NCI-H82 (cell line): ENCODE measurements around the gene UROC1.

ENCODE experiments used
- DNase-seq: peaks from one replicate; lab custom pipeline; 2025; lab: John Stamatoyannopoulos, UW

UROC1 gene

DNA sequence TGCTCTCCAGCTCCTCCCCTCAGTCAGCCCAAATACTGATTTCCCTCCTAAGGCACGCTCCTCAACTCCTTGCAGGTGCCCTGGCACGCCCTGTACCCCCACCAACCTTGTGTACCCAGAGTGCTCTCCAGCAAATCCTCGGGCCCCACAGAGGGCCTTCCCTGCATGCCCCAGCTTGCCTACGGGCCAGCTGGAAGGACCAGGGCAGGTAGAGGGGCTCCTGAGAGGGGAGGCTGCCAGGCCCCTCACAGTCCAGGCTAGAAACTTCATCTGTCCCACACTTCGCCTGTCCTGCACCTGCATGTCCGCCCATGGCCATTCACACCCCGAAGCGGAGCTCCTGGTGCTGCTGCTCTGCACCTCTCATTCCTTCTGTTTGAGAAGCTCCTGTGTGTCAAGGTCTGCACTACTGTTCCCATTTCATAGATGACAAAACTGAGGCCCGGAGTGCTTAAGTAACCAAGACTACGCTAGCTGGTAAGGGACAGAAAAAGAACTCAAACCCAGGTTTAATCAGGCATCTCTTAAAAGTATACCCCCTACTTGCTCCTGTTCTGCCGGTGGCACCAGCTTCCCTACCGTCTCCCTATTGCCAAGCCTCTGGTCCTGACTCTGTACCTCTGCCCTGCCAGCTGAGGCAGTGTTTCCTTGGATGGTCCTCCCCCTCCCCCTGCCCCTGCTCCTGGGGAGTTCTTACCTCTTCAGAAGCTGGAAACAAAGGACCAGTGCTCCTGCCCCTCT is 77.4 kb downstream of the UROC1 start:
- no peak for DNase-seq

DNA sequence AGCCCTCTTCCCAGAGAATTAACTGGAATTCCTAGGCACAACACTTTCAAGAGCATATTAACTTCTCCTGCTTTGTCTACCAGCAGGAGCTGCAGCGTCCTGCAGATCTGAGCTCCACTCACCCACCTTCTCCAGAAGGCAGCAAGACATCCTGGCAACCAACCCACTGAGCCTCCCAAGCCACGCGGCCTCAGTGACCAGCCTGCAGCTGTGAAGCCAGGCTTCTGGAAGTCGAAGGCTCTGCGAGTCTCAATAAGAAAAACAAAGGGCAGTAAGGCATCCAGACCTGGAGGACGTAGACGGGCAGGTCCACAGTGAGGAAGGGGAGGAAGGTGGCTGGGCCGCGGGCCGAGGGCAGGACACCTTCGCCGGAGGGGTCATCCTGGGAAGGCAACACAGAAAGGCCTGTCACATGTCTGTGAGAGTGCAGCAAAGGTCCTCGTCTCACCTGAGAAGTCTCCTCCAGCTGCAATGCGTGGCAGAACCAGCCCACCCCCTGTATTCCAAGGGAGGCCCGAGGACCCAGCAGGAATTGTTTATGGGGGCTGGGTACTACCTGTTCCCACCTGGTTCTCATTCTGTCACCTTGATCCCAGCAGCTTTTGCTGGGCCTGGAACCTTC is 78.1 kb downstream of the UROC1 start:
- DNase-seq, result no peak

DNA sequence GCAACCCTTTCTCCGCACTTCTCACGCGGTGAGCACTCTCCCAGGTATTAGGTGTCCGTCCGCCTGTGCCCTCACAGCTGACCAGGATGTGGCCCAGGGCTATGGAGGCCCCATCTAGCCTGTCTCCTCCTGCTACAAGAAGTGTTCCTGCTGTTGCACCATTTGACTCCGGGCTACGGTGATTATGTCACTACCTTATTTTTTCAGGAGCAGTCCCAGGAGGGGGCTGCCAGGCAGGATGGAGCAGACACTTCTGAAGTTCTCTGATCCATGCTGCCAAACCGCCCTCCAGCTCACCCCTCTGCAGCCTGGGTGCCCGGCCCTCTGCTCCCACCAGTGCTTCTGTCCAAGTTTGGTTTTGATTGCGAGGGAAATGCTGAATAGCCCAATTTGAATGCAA is 78.8 kb downstream of the UROC1 start:
- no peak for DNase-seq

DNA sequence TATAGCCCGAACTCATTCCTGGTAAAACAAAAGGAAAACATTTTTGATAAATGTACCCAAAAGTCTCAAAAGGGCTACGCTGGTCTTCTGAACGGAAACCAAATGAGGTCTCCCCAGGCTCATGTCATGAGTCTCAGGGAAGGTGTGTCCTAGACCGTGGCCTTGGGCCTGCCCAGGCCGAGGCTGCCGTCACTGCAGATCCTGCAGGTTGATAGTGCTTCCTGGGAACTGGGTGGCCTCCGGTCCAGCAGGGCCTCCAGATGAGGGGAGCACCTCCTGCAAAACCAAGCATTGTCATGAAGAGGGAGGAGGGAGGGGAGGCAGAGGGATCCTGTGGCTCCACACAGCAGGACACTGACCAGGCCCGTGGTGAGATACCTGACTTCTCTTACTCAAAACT is 79.4 kb downstream of the UROC1 start:
- no peak for DNase-seq

DNA sequence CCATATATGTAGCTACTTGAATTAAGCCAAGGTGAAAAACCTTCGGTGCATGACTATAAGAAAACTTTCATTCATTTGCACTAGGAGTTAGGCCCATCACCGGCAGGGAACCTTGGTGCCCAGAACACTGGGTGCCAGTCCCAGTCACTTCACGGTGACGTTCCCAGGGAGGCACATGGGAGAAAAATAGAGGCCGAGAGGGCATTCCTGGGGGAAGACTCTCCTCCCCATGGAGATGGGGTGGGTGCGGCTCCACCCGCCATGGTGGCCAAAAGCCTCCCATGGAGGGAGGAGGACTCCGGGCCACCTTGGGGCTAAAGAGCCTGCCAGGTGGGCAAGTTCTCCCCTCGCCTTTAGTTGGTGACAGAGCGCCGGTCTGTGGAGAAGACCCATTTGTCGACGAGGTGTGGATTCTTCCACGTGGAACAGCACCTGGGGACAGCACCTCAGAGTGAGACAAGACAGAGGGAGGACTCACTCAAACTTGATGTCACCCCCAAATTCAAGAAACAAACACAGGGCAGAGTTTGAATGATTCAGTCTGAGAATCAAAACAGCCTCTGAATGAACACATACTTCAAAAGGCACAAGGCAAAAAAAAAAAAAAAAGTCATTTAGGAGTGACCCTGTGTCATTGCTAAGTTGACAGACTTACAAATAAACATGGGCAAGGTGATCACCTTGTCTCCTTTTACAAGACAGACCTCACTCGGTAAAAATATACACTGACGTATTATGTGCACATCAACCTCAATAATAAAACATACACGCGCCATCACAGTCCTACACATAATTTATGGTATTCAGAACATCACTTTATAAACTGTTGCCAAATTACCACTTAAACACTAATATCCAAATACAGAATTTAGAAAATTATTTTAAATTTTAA is 80.5 kb downstream of the UROC1 start:
- DNase-seq, result no peak

DNA sequence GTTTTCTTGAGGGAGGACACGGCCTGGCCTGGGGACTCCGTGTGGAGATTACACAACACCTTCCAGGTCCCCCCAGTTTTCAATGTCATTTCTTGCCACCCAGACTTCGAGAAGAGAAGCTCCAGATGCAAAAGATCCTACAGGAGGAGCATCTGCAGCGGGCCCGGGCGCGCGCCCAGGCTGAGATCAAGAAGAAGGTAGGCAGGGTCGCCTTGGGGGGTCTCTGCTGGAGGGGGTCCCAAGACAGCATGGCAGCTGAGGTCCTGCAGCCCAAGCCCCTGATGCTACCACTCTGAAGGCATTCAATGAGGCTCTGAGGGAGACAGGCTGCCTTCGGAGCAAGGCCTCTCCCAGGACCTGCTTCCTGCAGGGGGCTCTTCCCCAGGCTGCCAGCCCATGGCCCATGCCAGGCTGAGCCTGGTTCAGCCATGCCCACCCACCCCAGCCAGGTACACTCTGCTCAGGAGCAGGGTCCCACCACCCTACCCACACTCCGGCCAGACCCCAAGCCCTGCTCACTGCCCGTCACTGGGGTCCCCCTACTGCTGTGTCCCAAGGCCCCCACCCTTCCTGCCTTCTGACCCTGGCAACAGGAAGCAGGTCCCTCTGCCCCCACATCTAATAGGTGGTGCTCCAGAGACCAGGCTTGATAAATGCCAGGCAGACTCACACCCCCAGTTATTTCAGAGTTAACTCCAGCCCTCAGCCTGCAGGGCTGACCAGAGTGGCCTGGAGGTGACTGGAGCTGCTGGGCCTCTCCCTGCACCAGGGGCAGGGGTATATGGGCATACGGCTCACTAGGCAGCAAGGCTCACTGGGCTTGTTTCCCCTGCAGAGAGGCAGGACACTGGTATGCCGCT is 81.9 kb downstream of the UROC1 start:
- no peak for DNase-seq

DNA sequence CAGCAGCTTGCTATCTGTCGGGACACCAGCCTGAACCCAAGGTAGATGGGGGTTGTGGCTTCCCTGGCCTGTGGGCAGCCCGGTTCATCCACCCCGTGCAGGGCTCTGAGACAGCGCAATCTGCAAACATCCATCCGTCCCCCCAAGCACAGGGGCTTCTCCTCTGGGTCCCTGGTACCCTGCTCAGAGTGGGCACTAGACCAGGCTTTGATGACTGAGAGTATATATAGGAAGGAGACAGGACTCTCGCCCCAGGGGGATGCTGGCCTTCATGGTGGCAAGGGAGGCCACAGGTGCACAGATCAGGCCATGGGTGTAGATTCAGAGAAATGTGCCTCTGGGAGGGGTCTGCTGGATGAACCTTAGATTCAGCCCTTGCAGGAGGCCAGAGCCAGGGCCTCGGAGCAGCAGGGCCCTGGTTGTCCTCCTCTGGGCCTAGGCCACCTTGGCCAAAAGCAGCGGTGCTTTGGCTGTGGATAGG is 82.6 kb downstream of the UROC1 start:
- DNase-seq, result no peak

DNA sequence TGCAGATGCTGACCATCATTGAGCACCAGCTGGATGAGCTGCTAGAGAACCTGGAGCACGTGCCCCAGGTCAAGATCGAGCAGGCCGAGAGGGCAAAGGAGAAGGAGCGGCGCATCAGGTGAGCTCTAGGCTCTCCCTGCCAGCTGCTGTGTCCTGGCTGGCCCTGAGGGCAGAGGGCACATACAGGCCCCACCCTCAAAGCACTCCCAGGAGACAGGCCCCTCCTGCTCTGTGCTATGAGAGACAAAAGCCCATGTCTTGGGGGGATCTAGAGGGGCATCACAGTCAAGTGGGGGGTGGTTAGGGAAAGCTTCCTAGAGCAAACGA is 83.3 kb downstream of the UROC1 start:
- no peak for DNase-seq

DNA sequence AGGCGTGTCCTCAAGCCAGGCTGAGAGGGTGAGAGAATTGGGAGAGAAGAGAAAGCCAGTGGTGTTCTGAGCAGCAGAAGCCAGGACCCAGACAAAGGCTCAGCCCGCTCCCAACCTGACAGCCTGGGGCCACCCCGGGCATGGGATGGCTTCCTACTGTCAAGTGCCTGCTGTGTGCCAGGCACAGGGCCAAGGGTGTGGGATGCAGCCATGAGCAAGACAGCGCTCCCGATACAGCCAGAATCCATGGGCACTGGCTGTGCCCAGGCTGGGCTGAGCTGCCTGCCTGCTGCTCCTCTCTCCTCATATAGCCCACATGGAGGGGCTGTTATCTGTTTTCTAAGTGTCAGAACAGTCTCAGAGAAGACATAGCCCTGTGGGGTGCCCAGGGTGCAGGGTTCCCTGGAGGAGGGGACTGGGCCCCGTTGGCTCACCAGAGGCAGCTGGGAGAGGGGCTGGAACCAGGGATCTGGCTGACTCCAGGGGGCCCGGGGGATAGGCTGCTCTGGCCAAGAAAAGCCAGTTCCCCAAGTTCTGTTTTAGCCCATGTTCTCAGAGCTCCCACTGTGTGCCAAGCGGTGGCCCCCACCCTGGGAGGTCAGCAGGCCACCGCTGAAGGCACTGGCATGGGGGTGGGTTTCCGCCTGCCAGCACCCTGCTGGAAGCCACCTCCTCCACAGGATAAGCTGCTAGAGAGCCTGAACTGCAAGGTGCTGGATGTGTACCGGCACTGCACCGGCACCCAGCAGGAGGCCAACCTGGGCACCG is 83.9 kb downstream of the UROC1 start:
- no peak for DNase-seq

DNA sequence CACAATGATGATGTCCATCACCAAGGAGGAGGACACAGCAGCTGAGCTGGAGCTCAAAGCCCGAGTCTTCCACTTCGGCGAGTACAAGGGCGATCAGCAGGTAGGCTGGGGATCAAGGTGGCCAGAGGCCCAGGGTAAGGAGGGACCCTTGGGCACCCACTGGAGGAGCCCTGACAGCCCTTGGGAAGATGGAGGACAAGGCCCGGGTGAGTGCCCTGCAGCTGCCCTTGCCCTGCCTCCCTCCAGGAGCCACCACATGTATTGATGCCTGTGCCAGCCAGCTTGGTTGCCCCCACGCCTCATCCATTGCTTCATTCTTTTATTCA is 84.5 kb downstream of the UROC1 start:
- no peak for DNase-seq

DNA sequence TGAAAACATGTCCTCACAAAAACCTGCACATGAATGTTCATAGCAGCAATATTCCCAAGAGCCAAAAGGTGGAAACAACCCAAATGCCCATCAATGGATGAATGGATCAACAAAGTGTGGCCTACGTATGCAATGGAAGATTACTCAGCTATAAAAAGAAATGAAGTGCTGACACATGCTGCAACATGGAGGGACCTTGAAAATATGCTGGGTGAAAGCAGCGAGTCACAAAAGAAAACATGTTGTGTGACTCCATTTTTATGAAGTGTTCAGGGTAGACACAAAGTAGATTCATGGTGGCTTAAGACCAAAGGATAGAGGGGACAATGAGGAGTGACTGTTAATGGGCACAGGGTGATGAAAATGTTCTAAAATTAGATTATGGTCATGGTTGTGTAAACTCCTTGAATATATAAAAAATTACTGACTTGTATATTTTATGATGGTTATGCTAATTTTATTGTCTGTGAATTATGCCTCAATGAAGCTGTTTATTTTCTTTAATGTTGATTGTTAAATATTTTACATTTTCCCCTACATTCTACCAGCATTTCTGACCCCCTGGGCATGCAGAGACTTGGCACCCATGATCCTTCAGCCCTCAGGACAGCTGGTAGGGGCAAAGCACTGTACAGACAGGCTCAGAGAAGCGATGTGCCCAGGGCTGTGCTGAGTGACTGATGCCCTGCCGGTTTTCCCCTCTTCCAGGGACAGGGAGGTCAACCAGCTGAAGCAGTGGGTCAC is 85.0 kb downstream of the UROC1 start:
- DNase-seq, result no peak
